ENCODE results near the gene METTL21C. TPM values are rescaled to one million over a fixed set of nuclear protein-coding genes. Genes with fewer than 3 reads are reported as not detected.

Gene METTL21C
- total RNA-seq, 1 donor from 2014 or later, result not detected

- no peak overlapping the region for H3K4me3 ChIP-seq (ENCODE audit: low read depth, low read length)
- DNase-seq (ENCODE audit: low read depth), result no peak
- TF ChIP-seq CTCF (IDR thresholded peaks at IDR 0.05; ENCODE audit: insufficient read depth, low read length, poor library complexity, severe bottlenecking), result no peak
- no peaks in the 10 kb centered on the region for H3K27me3 ChIP-seq (ENCODE audit: control insufficient read depth, insufficient read depth, low read length)
- no peaks in the 10 kb centered on the region for H3K36me3 ChIP-seq (ENCODE audit: control insufficient read depth, insufficient read depth, low read length)
Observed at GRCh38 chr13:102688306-102688973, 6.4 kb downstream of the METTL21C start.

- no peaks in the 10 kb centered on the region for H3K36me3 ChIP-seq (ENCODE audit: control insufficient read depth, insufficient read depth, low read length)
- no peak for DNase-seq (ENCODE audit: low read depth)
- H3K27me3 ChIP-seq (ENCODE audit: control insufficient read depth, insufficient read depth, low read length), result no peaks in the 10 kb centered on the region
- no peak for TF ChIP-seq CTCF (IDR thresholded peaks at IDR 0.05; ENCODE audit: insufficient read depth, low read length, poor library complexity, severe bottlenecking)
- H3K4me3 ChIP-seq (ENCODE audit: low read depth, low read length), result no peak overlapping the region
Observed at GRCh38 chr13:102687520-102687919, 7.3 kb downstream of the METTL21C start.

GRCh38 chr13:102686024-102686423, 8.8 kb downstream of the METTL21C start:
- no peak for DNase-seq (ENCODE audit: low read depth)
- no peak for TF ChIP-seq CTCF (IDR thresholded peaks at IDR 0.05; ENCODE audit: insufficient read depth, low read length, poor library complexity, severe bottlenecking)
- Histone ChIP-seq H3K36me3 (ENCODE audit: control insufficient read depth, insufficient read depth, low read length) (no peaks in the 10 kb centered on the region), H3K4me3 (ENCODE audit: low read depth, low read length) (no peak overlapping the region), H3K27me3 (ENCODE audit: control insufficient read depth, insufficient read depth, low read length) (no peaks in the 10 kb centered on the region)

GRCh38 chr13:102683637-102684036, 11.2 kb downstream of the METTL21C start:
- Histone ChIP-seq H3K27me3 (ENCODE audit: control insufficient read depth, insufficient read depth, low read length) (no peaks in the 10 kb centered on the region), H3K36me3 (ENCODE audit: control insufficient read depth, insufficient read depth, low read length) (no peaks in the 10 kb centered on the region), H3K4me3 (ENCODE audit: low read depth, low read length) (no peak overlapping the region)
- TF ChIP-seq CTCF (IDR thresholded peaks at IDR 0.05; ENCODE audit: insufficient read depth, low read length, poor library complexity, severe bottlenecking), result no peak
- DNase-seq (ENCODE audit: low read depth), result no peak

- no peak for DNase-seq (ENCODE audit: low read depth)
- Histone ChIP-seq H3K36me3 (ENCODE audit: control insufficient read depth, insufficient read depth, low read length) (no peaks in the 10 kb centered on the region), H3K4me3 (ENCODE audit: low read depth, low read length) (no peak overlapping the region), H3K27me3 (ENCODE audit: control insufficient read depth, insufficient read depth, low read length) (no peaks in the 10 kb centered on the region)
- no peak for TF ChIP-seq CTCF (IDR thresholded peaks at IDR 0.05; ENCODE audit: insufficient read depth, low read length, poor library complexity, severe bottlenecking)
Observed at GRCh38 chr13:102682727-102683126, 12.1 kb downstream of the METTL21C start.

GRCh38 chr13:102682211-102682610, 12.6 kb downstream of the METTL21C start:
- DNase-seq (ENCODE audit: low read depth), result no peak
- no peak for TF ChIP-seq CTCF (IDR thresholded peaks at IDR 0.05; ENCODE audit: insufficient read depth, low read length, poor library complexity, severe bottlenecking)
- no peak overlapping the region for H3K4me3 ChIP-seq (ENCODE audit: low read depth, low read length)
- H3K27me3 ChIP-seq (ENCODE audit: control insufficient read depth, insufficient read depth, low read length), result no peaks in the 10 kb centered on the region
- no peaks in the 10 kb centered on the region for H3K36me3 ChIP-seq (ENCODE audit: control insufficient read depth, insufficient read depth, low read length)
